ENCODE measurements around the gene SERPINA4.

Gene SERPINA4

DNA sequence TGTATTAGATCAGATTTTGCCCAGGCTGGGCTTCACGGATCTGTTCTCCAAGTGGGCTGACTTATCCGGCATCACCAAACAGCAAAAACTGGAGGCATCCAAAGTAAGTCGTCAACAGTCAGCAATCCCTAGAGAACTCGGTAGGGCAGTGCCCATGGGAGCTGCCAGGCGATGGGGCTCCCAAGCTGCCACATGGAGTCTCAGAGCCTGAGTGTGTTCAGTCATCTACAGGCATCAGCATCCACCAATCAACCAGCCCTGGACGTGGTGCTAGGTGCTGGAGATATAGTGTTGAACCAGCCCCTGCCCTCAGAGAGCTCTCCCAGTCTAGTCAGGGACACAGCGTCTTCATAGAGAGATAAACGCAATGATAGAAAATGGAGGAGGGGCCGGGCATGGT, 6.9 kb downstream of the SERPINA4 start:
- DNase-seq (ENCODE audit: low read depth) = no peak
- H3K4me3 ChIP-seq (ENCODE audit: low read depth, low read length) = no peak overlapping the region
- TF ChIP-seq, protein P1, sequence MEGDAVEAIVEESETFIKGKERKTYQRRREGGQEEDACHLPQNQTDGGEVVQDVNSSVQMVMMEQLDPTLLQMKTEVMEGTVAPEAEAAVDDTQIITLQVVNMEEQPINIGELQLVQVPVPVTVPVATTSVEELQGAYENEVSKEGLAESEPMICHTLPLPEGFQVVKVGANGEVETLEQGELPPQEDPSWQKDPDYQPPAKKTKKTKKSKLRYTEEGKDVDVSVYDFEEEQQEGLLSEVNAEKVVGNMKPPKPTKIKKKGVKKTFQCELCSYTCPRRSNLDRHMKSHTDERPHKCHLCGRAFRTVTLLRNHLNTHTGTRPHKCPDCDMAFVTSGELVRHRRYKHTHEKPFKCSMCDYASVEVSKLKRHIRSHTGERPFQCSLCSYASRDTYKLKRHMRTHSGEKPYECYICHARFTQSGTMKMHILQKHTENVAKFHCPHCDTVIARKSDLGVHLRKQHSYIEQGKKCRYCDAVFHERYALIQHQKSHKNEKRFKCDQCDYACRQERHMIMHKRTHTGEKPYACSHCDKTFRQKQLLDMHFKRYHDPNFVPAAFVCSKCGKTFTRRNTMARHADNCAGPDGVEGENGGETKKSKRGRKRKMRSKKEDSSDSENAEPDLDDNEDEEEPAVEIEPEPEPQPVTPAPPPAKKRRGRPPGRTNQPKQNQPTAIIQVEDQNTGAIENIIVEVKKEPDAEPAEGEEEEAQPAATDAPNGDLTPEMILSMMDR (IDR thresholded peaks at IDR 0.05; ENCODE audit: low read depth, low read length, missing control alignments) = no peak

DNA sequence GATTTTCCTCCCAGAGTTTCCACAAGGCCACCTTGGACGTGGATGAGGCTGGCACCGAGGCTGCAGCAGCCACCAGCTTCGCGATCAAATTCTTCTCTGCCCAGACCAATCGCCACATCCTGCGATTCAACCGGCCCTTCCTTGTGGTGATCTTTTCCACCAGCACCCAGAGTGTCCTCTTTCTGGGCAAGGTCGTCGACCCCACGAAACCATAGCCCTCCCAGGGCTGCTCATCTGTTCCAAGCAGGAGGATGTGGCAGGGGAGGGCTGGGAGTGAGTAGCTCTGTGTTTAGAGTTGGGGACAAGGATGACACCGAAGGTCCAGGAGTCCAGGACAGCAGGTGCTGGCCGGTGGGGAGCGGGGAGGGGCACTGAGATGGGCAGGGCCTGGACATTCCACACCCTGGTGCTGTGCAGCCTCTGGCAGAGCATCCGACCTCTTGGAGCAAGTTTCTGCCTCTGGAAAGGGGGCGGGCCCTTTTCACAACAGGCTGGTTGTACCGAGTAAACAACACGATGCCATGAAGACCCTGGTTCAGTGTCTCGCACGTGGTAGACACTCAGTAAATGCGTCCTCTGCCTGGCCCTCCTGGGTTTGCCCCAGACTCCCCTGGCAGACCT, 8.2 kb downstream of the SERPINA4 start:
- no peak for DNase-seq (ENCODE audit: low read depth)

DNA sequence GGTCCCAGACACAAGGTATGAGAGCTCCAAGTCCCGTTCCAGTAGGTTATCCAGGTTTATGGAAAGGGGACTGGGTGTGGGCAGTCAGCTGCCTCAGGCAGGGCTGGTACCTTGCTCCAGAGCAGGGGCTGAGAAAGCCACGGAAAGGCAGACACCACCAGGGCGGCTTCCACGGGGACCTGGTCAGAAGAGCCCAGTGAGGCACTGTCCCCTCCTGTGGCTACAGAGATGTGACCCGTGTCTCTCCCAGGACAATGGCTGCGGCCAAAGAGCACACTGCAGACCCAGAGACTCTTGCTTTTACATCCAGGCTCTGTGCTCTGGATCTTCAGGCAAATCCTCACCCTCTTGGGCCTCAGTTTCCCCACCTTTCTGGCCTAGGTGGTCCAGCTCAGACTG, 8.8 kb downstream of the SERPINA4 start:
- H3K4me3 ChIP-seq (ENCODE audit: low read depth, low read length) = no peak overlapping the region
- TF ChIP-seq, protein P1 (IDR thresholded peaks at IDR 0.05; ENCODE audit: low read depth, low read length, missing control alignments) = no peak
- no peak for DNase-seq (ENCODE audit: low read depth)

More for the DNA sequence above, 8.2 kb downstream of the SERPINA4 start:
- H3K4me3 ChIP-seq (ENCODE audit: low read depth, low read length) = no peak overlapping the region
- TF ChIP-seq, protein P1 (IDR thresholded peaks at IDR 0.05; ENCODE audit: low read depth, low read length, missing control alignments) = no peak

DNA sequence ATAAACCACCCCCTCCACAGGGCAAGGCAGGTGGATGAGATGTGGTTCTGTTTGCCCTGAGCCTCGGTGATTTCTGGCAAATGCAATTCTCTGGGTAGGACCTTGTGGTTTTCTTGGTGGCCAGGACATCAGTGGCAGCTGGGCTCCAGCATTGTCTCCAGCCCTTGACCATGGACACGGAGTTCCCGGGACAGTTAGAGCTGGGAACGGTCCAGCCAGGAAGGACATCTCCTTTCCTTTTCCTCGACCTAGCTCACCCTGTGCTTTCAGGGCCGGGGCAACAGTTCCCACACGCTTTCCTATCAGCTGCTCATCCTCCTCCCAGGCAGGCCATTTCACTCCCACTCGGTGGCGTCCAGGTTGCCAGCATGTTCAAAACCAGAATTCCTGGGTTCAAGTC, 9.2 kb downstream of the SERPINA4 start:
- TF ChIP-seq, protein P1 (IDR thresholded peaks at IDR 0.05; ENCODE audit: low read depth, low read length, missing control alignments) = no peak
- no peak for DNase-seq (ENCODE audit: low read depth)
- no peak overlapping the region for H3K4me3 ChIP-seq (ENCODE audit: low read depth, low read length)

DNA sequence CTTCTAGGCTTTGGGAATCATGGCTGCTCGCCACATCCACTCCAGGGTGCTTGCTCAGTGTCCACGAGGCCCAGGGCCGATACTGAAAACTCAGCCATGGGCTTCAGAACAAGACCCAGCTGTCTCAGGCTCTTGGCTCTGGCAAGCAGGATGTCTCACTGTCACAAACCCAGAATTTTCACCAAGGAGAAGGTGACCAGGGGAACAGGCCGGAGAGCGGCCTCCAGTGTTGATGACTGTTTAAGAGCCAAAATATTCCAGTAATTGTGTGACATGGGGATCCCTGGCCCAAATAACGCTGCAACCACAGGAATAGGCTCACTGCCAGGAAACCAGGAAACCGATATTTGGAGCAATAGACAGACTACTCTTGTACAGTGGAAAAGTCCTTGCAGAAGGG, 10.2 kb downstream of the SERPINA4 start:
- no peak for DNase-seq (ENCODE audit: low read depth)
- H3K4me3 ChIP-seq (ENCODE audit: low read depth, low read length) = no peak overlapping the region
- TF ChIP-seq, protein P1 (IDR thresholded peaks at IDR 0.05; ENCODE audit: low read depth, low read length, missing control alignments) = no peak

DNA sequence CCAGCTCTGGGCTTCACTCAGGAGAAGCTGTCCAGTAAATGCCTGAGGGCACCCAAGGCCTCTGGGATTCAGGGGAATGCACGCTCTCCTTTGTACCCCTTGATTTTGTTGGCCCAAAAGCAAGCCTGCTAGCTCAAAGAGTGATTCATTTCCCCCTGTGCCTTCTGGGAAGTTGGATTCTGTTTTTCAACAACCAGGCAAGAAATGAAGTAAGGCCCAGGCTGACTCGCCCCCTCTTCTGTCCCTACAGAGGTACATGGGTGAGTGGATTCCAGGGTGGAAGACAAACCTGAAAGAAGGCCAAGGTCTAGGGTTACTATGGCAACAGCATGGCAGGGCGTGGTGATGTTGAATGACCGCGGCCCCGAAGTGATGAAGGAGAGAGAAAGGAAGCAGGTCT, 10.7 kb downstream of the SERPINA4 start:
- TF ChIP-seq, protein P1 (IDR thresholded peaks at IDR 0.05; ENCODE audit: low read depth, low read length, missing control alignments) = no peak
- DNase-seq (ENCODE audit: low read depth) = no peak
- no peak overlapping the region for H3K4me3 ChIP-seq (ENCODE audit: low read depth, low read length)

DNA sequence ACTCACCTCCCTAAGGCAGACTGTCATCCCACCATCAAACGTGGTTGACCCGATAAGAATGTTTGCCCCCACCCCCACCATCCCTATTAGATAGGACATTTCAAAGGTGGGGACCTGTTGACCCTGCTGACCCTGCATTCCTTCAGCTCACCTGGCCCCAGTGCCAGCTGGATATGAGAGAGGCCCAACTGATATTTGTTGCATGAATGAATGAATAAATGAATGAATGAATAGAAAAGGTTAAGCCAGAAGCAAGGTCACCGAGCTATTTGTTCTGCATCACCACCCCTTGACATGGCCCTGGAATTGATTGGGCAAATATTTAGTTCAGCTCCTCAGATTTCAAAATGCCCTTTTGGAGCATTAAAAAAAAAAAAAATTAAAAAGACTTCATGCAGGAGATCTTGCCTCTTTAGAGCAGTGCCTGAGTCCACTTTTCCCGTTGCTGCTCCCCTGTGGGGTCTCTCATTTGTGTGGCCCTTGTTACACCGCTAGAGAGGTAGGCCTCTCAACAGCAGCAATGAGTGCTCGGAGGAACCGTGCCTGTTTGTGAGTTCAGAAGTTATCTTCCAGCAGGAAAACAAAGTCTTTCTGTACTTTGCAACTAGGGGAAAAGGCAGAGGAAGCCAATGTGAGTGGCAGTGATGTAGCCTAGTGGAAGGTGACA, 11.5 kb downstream of the SERPINA4 start:
- no peak for DNase-seq (ENCODE audit: low read depth)
- H3K4me3 ChIP-seq (ENCODE audit: low read depth, low read length) = no peak overlapping the region
- TF ChIP-seq, protein P1 (IDR thresholded peaks at IDR 0.05; ENCODE audit: low read depth, low read length, missing control alignments) = no peak
